H9 (cell line): ENCODE data around the gene CD84. TPM values are rescaled to one million over a fixed set of nuclear protein-coding genes. Genes with fewer than 3 reads are reported as not detected.
"Not testable (repeated sequence)": the region's sequence is repeated elsewhere in the genome, so short reads cannot be mapped to it uniquely, and the experiment has no call there.

ENCODE experiments used
- DNase-seq: peaks from one replicate; pipeline ENCODE4 v3.0.0-alpha.2; 2017
- H2AFZ ChIP-seq: one replicate; pipeline ENCODE4 v1.6.1; 2013; ENCODE audit warnings: mild to moderate bottlenecking, low read length, control low read depth, moderate library complexity
- H2AK5ac ChIP-seq: 2 replicates; pipeline ENCODE4 v1.6.1; 2013; ENCODE audit warnings: low read length, control low read depth, mixed read lengths; ENCODE audit not compliant: insufficient read length
- H2BK120ac ChIP-seq: one replicate; pipeline ENCODE4 v1.6.1; 2013; ENCODE audit warnings: low read depth, mild to moderate bottlenecking, low read length, control low read depth, inconsistent platforms; ENCODE audit not compliant: poor library complexity, severe bottlenecking
- H2BK12ac ChIP-seq: 2 replicates; pipeline ENCODE4 v1.6.1; 2013; ENCODE audit warnings: low read length, control low read depth, mixed read lengths, low read depth; ENCODE audit not compliant: insufficient read length
- H2BK15ac ChIP-seq: 2 replicates; pipeline ENCODE4 v1.6.1; 2013; ENCODE audit warnings: low read depth, low read length, control low read depth
- H2BK20ac ChIP-seq: one replicate; pipeline ENCODE4 v1.6.1; 2013; ENCODE audit warnings: low read depth, mild to moderate bottlenecking, low read length, control low read depth, inconsistent platforms; ENCODE audit not compliant: poor library complexity, severe bottlenecking
- H2BK5ac ChIP-seq: 2 replicates; pipeline ENCODE4 v1.6.1; 2013; ENCODE audit warnings: low read length, control low read depth, mixed read lengths; ENCODE audit not compliant: insufficient read length
- H3K14ac ChIP-seq: 2 replicates; pipeline ENCODE4 v1.6.1; 2013; ENCODE audit warnings: low read length, control low read depth; ENCODE audit not compliant: insufficient read depth
- H3K18ac ChIP-seq: 2 replicates; pipeline ENCODE4 v1.6.1; 2013; ENCODE audit warnings: low read depth, mild to moderate bottlenecking, mixed read lengths, low read length, control low read depth; ENCODE audit not compliant: insufficient read length
- H3K23ac ChIP-seq: 2 replicates; pipeline ENCODE4 v1.6.1; 2013; ENCODE audit warnings: low read length, control low read depth, mixed read lengths, low read depth; ENCODE audit not compliant: insufficient read length
- H3K23me2 ChIP-seq: 2 replicates; pipeline ENCODE4 v1.6.1; 2013; ENCODE audit warnings: low read depth, mild to moderate bottlenecking, mixed read lengths, low read length, control low read depth; ENCODE audit not compliant: insufficient read length, poor library complexity, severe bottlenecking
- H3K27ac ChIP-seq: 2 replicates; pipeline ENCODE4 v1.5.1; 2013; ENCODE audit warnings: low read length, control low read depth, mixed read lengths, low read depth; ENCODE audit not compliant: insufficient read length
- H3K27me3 ChIP-seq: 2 replicates; pipeline ENCODE4 v1.6.1; 2013; ENCODE audit warnings: low read length, control low read depth, inconsistent platforms; ENCODE audit not compliant: insufficient read depth
- H3K4ac ChIP-seq: 2 replicates; pipeline ENCODE4 v1.6.1; 2013; ENCODE audit warnings: low read depth, mild to moderate bottlenecking, control low read depth, inconsistent platforms, low read length, moderate library complexity
- H3K4me1 ChIP-seq: 2 replicates; pipeline ENCODE4 v1.6.1; 2013; ENCODE audit warnings: low read length, control low read depth, inconsistent platforms; ENCODE audit not compliant: insufficient read depth
- H3K4me2 ChIP-seq: 2 replicates; pipeline ENCODE4 v1.6.1; 2013; ENCODE audit warnings: low read length, control low read depth, mixed read lengths; ENCODE audit not compliant: insufficient read length, insufficient read depth
- H3K56ac ChIP-seq: 2 replicates; pipeline ENCODE4 v1.6.1; 2013; ENCODE audit warnings: low read depth, mild to moderate bottlenecking, mixed read lengths, low read length, control low read depth; ENCODE audit not compliant: insufficient read length
- H3K79me1 ChIP-seq: 2 replicates; pipeline ENCODE4 v1.6.1; 2013; ENCODE audit warnings: low read depth, mild to moderate bottlenecking, moderate library complexity, low read length, control low read depth, inconsistent platforms; ENCODE audit not compliant: insufficient read depth, poor library complexity, severe bottlenecking
- H3K79me2 ChIP-seq: 2 replicates; pipeline ENCODE4 v1.6.1; 2013; ENCODE audit warnings: low read length, control low read depth, inconsistent platforms; ENCODE audit not compliant: insufficient read depth
- H3K9ac ChIP-seq: 2 replicates; pipeline ENCODE4 v1.6.1; 2013; ENCODE audit warnings: low read length, control low read depth, mixed read lengths; ENCODE audit not compliant: insufficient read length; ENCODE audit errors: extremely low read depth
- H3K9me3 ChIP-seq: one replicate; pipeline ENCODE4 v1.6.1; 2013; ENCODE audit warnings: low read depth, low read length, inconsistent platforms; ENCODE audit not compliant: control insufficient read depth
- H3T11ph ChIP-seq: one replicate; pipeline ENCODE4 v1.6.1; 2013; ENCODE audit warnings: mild to moderate bottlenecking, low read length, control low read depth, inconsistent platforms
- H4K20me1 ChIP-seq: one replicate; pipeline ENCODE4 v1.6.1; 2013; ENCODE audit not compliant: control insufficient read depth, insufficient read length, insufficient read depth
- H4K5ac ChIP-seq: 2 replicates; pipeline ENCODE4 v1.6.1; 2013; ENCODE audit warnings: low read depth, mild to moderate bottlenecking, mixed read lengths, low read length, control low read depth; ENCODE audit not compliant: insufficient read length
- H4K8ac ChIP-seq: replicated peaks from 2 replicates; pipeline ENCODE4 v1.6.1; 2013; ENCODE audit warnings: low read length, control low read depth, mixed read lengths, low read depth; ENCODE audit not compliant: insufficient read length
- H4K91ac ChIP-seq: 2 replicates; pipeline ENCODE4 v1.6.1; 2013; ENCODE audit warnings: low read depth, mild to moderate bottlenecking, moderate library complexity, mixed read lengths, low read length, control low read depth; ENCODE audit not compliant: insufficient read length
- H3K27ac Mint-ChIP-seq, 3 experiments: 2 replicates in 2 of 3; 3 replicates in 1 of 3; pipeline ENCODE4 v1.8.0; 2020 to 2021; ENCODE audit warnings: mixed read lengths in 3 of 3, mild to moderate bottlenecking in 1 of 3, moderate library complexity in 1 of 3
- H3K27me3 Mint-ChIP-seq: 2 replicates; pipeline ENCODE4 v1.8.0; 2021; ENCODE audit warnings: low read depth, mild to moderate bottlenecking, moderate library complexity, mixed read lengths
- H3K36me3 Mint-ChIP-seq, 3 experiments: 2 replicates in 2 of 3; 3 replicates in 1 of 3; pipeline ENCODE4 v1.8.0; 2020 to 2021; ENCODE audit warnings: low read depth in 3 of 3, mixed read lengths in 3 of 3; ENCODE audit not compliant: insufficient read depth in 1 of 3
- H3K4me1 Mint-ChIP-seq, 2 experiments: 2 replicates each; pipeline ENCODE4 v1.8.0; 2020; ENCODE audit warnings: mixed read lengths in 2 of 2
- H3K4me3 Mint-ChIP-seq, 2 experiments: 2 replicates in 1 of 2; 3 replicates in 1 of 2; pipeline ENCODE4 v1.8.0; 2020 to 2021; ENCODE audit warnings: mild to moderate bottlenecking in 2 of 2, mixed read lengths in 2 of 2, moderate library complexity in 1 of 2
- H3K9me3 Mint-ChIP-seq, 2 experiments: 2 replicates in 1 of 2; 3 replicates in 1 of 2; pipeline ENCODE4 v1.8.0; 2020; ENCODE audit warnings: mild to moderate bottlenecking in 2 of 2, mixed read lengths in 2 of 2, moderate library complexity in 1 of 2
- CTCF ChIP-seq: fragments of 200-600 bp; sonication (generic); conservative IDR thresholded peaks from 3 replicates; pipeline ENCODE4 v1.8.0; 2021; ENCODE audit warnings: antibody characterized with exemption, mild to moderate bottlenecking
- WGBS: extraction: QIAGEN DNeasy Blood & Tissue Kit; methylation state at CpG from one replicate; pipeline ENCODE4 v1.1.7; 2013; ENCODE audit warnings: missing lambda C conversion rate, low lambda C conversion rate, mixed read lengths; ENCODE audit not compliant: insufficient read length; ENCODE audit errors: extremely low coverage; 5-methylcytosine and 5-hydroxymethylcytosine counted together
- total RNA-seq: library from RNA; stranded (reverse); gene quantifications from 2 replicates; pipeline ENCODE4 v1.2.1, GENCODE V29; 2021

CD84 gene
- total RNA-seq, 1 experiment from 2014 or later: not detected

GRCh38 chr1:160584784-160585183 lies 5.5 kb upstream of the CD84 start:
- Histone ChIP-seq H4K8ac (no peak overlapping the region), H3K4me2 (no peak overlapping the region), H3K27me3 (no peaks in the 10 kb centered on the region), H2AK5ac (no peak overlapping the region), H4K20me1 (no peaks in the 10 kb centered on the region), H3K79me1 (no peaks in the 10 kb centered on the region), H3K79me2 (no peaks in the 10 kb centered on the region), H3K9me3 (no peaks in the 10 kb centered on the region), H3K23ac (no peak overlapping the region), H2AFZ (no peak overlapping the region), H2BK15ac (no peak overlapping the region), H3K56ac (no peak overlapping the region), H4K91ac (no peak overlapping the region), H3K27ac (no peak overlapping the region), H3K23me2 (no peaks in the 10 kb centered on the region), H3K18ac (no peak overlapping the region), H4K5ac (no peak overlapping the region), H2BK120ac (no peak overlapping the region), H2BK20ac (no peak overlapping the region), H2BK5ac (no peak overlapping the region), H2BK12ac (no peak overlapping the region), H3K4me1 (no peaks in the 10 kb centered on the region), H3T11ph (no peak overlapping the region), H3K14ac (no peak overlapping the region), H3K4ac (no peak overlapping the region), H3K9ac (no peak overlapping the region)
- Mint-ChIP-seq H3K4me3 (no peak overlapping the region), H3K27me3 (no peaks in the 10 kb centered on the region; the same call in 1 of the 2 replicates), H3K27ac (no peak overlapping the region), H3K36me3 (no peaks in the 10 kb centered on the region), H3K4me1 (peaks cover 0 to 6% of the 10 kb centered on the region in 2 experiments; a peak in 2 of 4 replicates), H3K9me3 (peaks cover 0 to 10% of the 10 kb centered on the region in 2 experiments; a peak in 4 of 5 replicates)
- WGBS: no CpG with 5 or more reads among the region's 1 CpG
- no peak for DNase-seq
- no peak for TF ChIP-seq CTCF

GRCh38 chr1:160582976-160583375 lies 3.7 kb upstream of the CD84 start:
- not testable (repeated sequence) for H4K20me1 ChIP-seq, H4K8ac ChIP-seq, H3K4me3 Mint-ChIP-seq, H3K36me3 Mint-ChIP-seq, H3K79me2 ChIP-seq, H3K4ac ChIP-seq, H4K91ac ChIP-seq, H3K14ac ChIP-seq, H2BK120ac ChIP-seq, H2AFZ ChIP-seq, H2BK20ac ChIP-seq, H2BK5ac ChIP-seq, H2BK15ac ChIP-seq, H3K27me3 Mint-ChIP-seq, H3K4me2 ChIP-seq, H3T11ph ChIP-seq, H2BK12ac ChIP-seq, H3K27ac Mint-ChIP-seq, H3K9ac ChIP-seq, H3K56ac ChIP-seq, H3K27ac ChIP-seq, H2AK5ac ChIP-seq, H3K9me3 ChIP-seq, H3K18ac ChIP-seq, H3K4me1 Mint-ChIP-seq, H4K5ac ChIP-seq, H3K4me1 ChIP-seq, H3K27me3 ChIP-seq, H3K79me1 ChIP-seq, H3K23ac ChIP-seq, H3K23me2 ChIP-seq, DNase-seq
- WGBS: no CpG with 5 or more reads among the region's 2 CpGs
- peaks cover 0 to 10% of the 10 kb centered on the region in 2 experiments; a peak in 4 of 5 replicates for H3K9me3 Mint-ChIP-seq
